Lower lobe of right lung (tissue), 2 donors: ENCODE measurements around the gene CYTH1. TPM values are rescaled to one million over a fixed set of nuclear protein-coding genes. Genes with fewer than 3 reads are reported as not detected.
A peak's percentile ranks its signal among the peaks of the same experiment; 100 is the strongest.

Experiments
- ATAC-seq, 2 donors: fragments of 200-7000 bp; cut with Tn5 transposase; one replicate each; pipeline ENCODE4 v1.9.1; 2020 to 2022; ENCODE audit warnings: mild to moderate bottlenecking in 2 of 2, moderate library complexity in 2 of 2
- DNase-seq: peaks from one replicate; pipeline ENCODE4 v3.0.0-alpha.2; 2020
- H3K27ac ChIP-seq: fragments of 200-600 bp; one replicate; pipeline ENCODE4 v1.8.0; 2022
- H3K27me3 ChIP-seq: fragments of 200-600 bp; one replicate; pipeline ENCODE4 v1.8.0; 2022; ENCODE audit warnings: low read depth
- H3K36me3 ChIP-seq: fragments of 200-600 bp; one replicate; pipeline ENCODE4 v1.8.0; 2022; ENCODE audit warnings: mild to moderate bottlenecking
- H3K4me1 ChIP-seq: fragments of 200-600 bp; one replicate; pipeline ENCODE4 v1.8.0; 2022
- H3K4me3 ChIP-seq: fragments of 200-600 bp; one replicate; pipeline ENCODE4 v1.8.0; 2022; ENCODE audit warnings: mild to moderate bottlenecking
- H3K9me3 ChIP-seq: fragments of 200-600 bp; one replicate; pipeline ENCODE4 v1.8.0; 2022
- intact Hi-C: fragments of 100-400 bp; cut with DNase I; formaldehyde crosslinking; loops from one replicate; pipeline ENCODE4 v1.11.0; 2022
- total RNA-seq: library from RNA; stranded (reverse); fragmentation: NEBNext Ultra II Directional; extraction: Animal tissue kit (Norgen Biotek cat#: 25700); gene quantifications from one replicate; pipeline ENCODE4 v1.2.1, GENCODE V29; 2021
- TF ChIP-seq, protein P1 (sequence below): fragments of 200-600 bp; IDR thresholded peaks from one replicate; pipeline ENCODE4 v1.8.0; 2022; ENCODE audit warnings: antibody characterized with exemption, mild to moderate bottlenecking
- donor health status: DM: no; HTN: yes; CAD: no; lungs with severe emphysema.

The CYTH1 gene
- total RNA-seq, 1 donor from 2014 or later = 110 TPM

DNA sequence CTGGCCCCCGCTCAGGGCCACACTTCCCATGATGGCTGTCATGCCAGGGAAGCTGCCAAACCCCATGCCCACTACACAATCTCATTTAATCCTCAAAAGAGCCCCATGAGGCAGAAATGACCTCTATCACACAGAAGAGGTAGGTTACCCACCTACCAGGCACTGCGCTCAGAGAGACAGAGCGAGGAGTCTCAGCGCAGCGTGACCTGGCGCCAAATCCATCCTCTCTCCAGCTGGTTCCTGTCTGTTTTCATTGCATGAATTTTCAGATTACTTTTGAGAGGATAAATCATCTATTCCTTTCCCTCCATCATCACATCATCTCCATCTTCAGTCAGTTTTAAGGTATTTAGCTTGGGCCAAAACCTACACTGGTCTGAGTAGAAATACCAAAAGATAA, 103.4 kb downstream of the CYTH1 start:
- peaks cover 89% of the 10 kb centered on the region for H3K36me3 ChIP-seq
- peak overlapping the region; percentile 1 for H3K27ac ChIP-seq
- H3K27me3 ChIP-seq = no peaks in the 10 kb centered on the region
- no peak overlapping the region for H3K4me3 ChIP-seq
- intact Hi-C loops = no loop called here
- TF ChIP-seq, protein P1, sequence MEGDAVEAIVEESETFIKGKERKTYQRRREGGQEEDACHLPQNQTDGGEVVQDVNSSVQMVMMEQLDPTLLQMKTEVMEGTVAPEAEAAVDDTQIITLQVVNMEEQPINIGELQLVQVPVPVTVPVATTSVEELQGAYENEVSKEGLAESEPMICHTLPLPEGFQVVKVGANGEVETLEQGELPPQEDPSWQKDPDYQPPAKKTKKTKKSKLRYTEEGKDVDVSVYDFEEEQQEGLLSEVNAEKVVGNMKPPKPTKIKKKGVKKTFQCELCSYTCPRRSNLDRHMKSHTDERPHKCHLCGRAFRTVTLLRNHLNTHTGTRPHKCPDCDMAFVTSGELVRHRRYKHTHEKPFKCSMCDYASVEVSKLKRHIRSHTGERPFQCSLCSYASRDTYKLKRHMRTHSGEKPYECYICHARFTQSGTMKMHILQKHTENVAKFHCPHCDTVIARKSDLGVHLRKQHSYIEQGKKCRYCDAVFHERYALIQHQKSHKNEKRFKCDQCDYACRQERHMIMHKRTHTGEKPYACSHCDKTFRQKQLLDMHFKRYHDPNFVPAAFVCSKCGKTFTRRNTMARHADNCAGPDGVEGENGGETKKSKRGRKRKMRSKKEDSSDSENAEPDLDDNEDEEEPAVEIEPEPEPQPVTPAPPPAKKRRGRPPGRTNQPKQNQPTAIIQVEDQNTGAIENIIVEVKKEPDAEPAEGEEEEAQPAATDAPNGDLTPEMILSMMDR = no peak
- DNase-seq (no peak), ATAC-seq (no peak)
- H3K9me3 ChIP-seq = no peaks in the 10 kb centered on the region
- no peaks in the 10 kb centered on the region for H3K4me1 ChIP-seq

DNA sequence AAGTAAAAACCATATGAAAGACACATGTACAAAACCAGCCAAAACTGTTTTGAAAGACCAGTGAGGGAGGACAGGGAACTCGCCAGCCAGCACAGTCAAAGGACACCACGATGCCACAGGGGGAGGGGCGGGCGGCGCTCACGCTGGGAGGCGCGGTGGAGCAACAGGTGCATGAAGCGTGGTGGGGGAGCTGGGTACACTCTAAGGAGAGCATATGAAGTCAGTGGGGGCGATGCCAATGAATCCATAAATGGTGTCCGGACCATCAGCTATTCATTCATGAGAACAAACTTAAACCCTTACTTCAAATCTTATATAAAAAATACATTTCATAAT, 103.9 kb downstream of the CYTH1 start:
- Histone ChIP-seq H3K4me3 (no peak overlapping the region), H3K27ac (no peak overlapping the region), H3K36me3 (peaks cover 89% of the 10 kb centered on the region), H3K9me3 (no peaks in the 10 kb centered on the region), H3K27me3 (no peaks in the 10 kb centered on the region), H3K4me1 (no peaks in the 10 kb centered on the region)
- TF ChIP-seq, protein P1 = no peak
- ATAC-seq (no peak), DNase-seq (no peak)
- intact Hi-C loops = no loop called here

DNA sequence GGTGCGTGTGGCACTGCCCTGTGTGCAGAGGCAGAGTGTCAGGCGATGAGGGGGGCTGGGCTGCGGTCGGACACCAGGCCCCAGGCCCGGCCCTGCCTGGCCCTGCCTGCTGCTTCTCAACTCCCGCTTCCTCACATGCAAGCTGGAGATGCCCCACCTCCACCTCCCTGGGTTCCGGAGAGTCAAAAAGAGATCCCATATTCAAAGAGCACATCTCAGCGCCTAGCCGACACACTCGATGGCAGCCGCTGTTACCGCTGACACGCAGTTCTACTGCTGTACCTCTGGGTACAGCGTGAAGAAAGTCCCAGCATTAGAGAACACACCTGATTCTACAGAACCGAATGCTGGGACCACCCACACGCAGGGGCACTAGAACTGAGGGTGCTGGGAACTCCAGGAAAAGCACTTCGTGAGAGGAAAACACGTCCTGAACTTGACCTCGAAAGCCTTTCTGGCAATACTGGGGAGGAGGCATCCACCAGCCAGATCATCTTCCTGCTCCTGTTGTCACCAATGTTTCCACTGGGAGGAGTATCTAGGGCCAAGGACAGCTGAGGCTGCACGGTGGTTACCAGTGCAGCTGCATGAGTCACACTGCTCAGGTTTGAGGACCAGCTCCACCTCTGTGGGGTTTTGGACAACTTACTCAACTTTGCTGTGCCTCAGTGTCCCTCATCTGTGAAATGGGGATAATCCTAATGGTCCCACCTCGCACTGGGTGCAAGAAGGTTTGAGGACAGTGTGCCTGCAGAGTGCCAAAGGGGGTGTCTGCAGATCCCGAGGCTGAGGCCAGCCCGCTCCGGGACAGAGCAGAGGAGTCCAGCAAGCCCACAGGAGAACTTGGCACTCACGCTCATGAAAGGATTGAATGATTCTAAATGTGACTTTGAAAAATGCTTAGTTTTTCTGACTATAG, 104.5 kb downstream of the CYTH1 start:
- intact Hi-C loops = no loop called here
- Histone ChIP-seq H3K9me3 (no peaks in the 10 kb centered on the region), H3K36me3 (peaks cover 91% of the 10 kb centered on the region), H3K27ac (no peak overlapping the region), H3K27me3 (no peaks in the 10 kb centered on the region), H3K4me1 (no peaks in the 10 kb centered on the region), H3K4me3 (no peak overlapping the region)
- DNase-seq (no peak), ATAC-seq (no peak)
- TF ChIP-seq, protein P1 = no peak

DNA sequence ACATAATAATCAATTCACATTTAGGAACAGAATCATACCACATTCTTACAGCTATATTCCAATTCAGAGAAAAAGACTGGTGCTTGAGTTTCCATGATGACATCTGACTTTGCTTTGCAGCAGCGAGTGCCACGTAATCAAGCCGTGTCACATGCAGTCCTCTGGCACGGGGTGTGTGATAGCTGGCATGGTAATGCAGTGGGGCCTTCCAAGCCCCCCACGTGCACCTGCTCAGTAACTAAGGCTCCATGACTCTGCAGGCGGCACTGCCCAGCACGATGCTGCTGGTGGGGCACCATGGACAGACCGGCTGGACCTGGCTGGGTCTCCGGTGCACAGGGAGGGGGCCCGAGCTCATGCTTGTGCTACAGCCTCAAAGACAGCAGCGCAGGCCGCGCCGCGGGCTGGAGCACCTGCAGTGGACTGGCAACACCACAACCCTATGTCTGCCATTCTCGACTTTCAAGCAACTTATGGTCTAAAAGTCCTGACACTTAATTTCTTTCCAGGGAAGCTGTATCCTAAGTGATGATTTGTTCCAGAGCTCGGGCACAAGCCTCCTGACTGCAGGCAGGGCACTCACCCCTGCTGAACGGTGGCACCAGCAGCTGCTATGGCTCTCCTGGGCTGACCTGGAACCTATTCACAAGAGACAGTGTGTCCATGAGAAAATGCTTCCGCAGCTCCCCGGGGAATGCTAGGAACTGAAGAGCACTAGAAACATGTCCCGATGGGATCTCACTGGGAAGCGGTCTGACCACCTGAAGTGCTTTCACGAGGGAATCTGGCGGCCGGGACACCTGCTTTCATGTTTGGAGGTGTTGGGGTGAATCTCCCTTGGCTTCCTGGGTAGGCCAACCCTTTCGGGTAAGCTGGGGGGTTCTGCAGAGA, 105.4 kb downstream of the CYTH1 start:
- Histone ChIP-seq H3K27me3 (no peaks in the 10 kb centered on the region), H3K36me3 (peaks cover 94% of the 10 kb centered on the region), H3K4me1 (no peaks in the 10 kb centered on the region), H3K27ac (no peak overlapping the region), H3K9me3 (no peaks in the 10 kb centered on the region), H3K4me3 (no peak overlapping the region)
- ATAC-seq (no peak), DNase-seq (no peak)
- intact Hi-C loops = no loop called here
- TF ChIP-seq, protein P1 = no peak

DNA sequence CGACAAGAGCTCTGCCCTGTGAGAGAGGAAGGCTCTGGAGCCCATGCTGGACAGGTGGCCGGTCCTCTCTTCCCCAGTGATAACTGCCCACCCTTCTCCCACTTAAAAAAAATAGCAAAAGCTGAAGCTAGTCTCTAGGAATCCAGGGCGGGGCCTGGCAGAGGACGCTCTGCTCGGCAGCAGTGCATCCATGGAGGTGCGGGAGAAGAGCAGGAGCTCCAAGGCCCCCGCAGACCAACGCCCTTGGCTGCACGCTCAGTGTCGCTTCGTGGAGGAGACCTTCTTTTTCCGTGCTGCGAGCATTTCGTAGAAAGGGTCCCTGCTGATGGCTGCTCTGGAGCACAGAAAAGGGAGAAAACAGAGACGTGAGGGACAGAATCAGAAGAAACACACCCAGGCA, 106.2 kb downstream of the CYTH1 start:
- DNase-seq (no peak), ATAC-seq (no peak)
- Histone ChIP-seq H3K4me1 (no peaks in the 10 kb centered on the region), H3K27ac (no peak overlapping the region), H3K36me3 (peaks cover 87% of the 10 kb centered on the region), H3K9me3 (no peaks in the 10 kb centered on the region), H3K4me3 (no peak overlapping the region), H3K27me3 (no peaks in the 10 kb centered on the region)
- intact Hi-C loops = no loop called here
- TF ChIP-seq, protein P1 = no peak
